HG02852 (cell line): ENCODE measurements around the gene DCTN4.
"Not testable (repeated sequence)": the region's sequence is repeated elsewhere in the genome, so short reads cannot be mapped to it uniquely, and the experiment has no call there.

Source experiments
- ATAC-seq: cut with Tn5 transposase; IDR thresholded peaks from one replicate; pipeline ENCODE4 v1.9.1; 2021; ENCODE audit warnings: mild to moderate bottlenecking, moderate library complexity; ENCODE audit not compliant: unreplicated experiment

Gene DCTN4

DNA sequence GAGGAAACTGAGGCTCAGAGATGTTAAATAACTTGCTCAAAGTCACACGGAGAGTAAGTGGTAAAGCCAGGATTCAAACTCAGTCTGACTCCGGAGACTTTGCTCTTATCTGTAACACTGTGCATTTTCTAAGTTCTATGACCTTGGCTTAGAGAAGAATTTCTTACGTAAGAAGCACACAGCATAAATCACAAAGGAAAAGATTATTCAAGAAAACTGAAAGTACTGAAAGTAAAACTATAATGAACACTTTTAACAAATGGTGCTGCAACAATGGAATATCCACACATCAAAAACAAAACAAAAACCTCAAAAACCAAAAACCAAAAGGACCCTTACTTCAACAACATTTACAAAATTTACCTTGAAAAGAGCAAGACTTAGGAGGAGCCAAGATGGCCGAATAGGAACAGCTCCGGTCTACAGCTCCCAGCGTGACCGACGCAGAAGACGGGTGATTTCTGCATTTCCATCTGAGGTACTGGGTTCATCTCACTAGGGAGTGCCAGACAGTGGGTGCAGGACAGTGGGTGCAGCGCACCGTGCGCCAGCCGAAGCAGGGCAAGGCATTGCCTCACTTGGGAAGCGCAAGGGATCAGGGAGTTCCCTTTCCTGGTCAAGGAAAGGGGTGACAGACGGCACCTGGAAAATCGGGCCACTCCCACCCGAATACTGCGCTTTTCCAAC is 16.2 kb downstream of the DCTN4 start:
- ATAC-seq, result not testable (repeated sequence)

DNA sequence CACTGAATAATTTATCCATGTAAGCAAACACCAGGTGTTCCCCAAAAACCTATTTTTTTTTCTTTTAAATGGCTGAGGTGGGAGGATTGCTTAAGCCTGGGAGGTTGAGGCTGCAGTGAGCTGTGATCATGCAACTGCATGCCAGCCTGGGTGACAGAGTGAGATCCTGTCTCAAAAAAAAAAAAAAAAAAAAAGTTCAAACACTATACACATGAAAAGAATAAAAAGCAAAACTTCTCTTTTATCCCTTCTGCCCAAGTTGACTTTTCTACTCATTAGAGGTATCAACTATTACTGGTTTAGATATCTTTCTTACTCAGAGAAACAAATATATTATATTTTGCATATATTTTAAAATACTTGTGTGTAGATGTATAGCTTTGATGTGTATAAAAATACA is 17.8 kb downstream of the DCTN4 start:
- ATAC-seq, result no peak

DNA sequence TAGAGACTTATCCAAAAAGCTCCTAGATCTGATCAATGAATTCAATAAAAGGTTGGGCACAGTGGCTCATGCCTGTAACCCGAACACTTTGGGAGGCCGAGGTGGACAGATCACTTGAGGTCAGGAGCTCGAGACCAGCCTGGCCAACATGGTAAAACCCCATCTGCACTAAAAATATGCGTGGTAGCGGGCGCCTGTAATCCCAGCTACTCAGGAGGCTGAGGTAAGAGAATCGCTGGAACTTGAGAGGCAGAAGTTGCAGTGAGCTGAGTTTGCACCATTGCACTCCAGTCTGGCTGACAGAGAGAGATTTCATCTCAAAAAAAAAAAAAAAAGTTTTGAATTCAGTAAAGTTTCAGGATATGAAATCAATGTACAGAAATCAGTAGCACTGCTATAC is 20.0 kb downstream of the DCTN4 start:
- ATAC-seq, result no peak

DNA sequence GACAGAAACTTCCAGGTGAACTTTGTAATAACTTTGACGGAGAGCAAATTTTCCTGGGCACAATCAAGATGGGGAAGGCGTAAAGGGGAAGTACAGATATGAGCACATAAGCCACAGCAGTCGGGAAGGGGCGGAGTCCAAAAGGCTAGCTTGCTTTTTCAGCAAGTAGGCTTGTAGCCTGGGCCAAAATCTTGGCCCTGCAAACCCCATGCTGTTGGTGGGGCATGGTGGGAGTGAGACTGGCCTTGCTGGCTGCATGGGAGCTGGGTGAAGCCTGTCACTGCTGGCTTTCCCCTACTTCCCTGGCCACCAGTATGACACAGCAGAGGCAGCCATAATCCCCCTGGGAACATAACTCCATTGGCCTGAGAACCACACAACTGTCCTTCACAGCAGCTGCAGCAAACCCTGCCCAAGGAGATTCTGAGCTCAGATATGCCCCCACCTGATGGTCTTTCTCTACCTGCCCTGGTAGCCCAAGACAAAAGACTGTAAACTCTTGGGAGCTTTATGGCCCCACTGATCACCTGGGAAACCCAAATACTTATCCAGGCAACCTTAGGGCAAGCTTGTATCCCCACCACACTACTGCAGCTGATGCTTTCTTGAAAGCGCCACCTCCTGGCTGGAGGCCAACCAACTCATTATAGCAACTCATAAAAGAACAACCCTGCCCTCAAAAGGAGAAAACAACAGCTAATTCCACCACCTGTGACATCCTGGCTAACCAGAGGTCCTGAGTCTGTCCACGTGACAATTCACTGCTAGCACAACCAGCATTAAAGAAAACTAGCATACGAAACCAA is 24.0 kb downstream of the DCTN4 start:
- ATAC-seq, result peak; percentile 82

DNA sequence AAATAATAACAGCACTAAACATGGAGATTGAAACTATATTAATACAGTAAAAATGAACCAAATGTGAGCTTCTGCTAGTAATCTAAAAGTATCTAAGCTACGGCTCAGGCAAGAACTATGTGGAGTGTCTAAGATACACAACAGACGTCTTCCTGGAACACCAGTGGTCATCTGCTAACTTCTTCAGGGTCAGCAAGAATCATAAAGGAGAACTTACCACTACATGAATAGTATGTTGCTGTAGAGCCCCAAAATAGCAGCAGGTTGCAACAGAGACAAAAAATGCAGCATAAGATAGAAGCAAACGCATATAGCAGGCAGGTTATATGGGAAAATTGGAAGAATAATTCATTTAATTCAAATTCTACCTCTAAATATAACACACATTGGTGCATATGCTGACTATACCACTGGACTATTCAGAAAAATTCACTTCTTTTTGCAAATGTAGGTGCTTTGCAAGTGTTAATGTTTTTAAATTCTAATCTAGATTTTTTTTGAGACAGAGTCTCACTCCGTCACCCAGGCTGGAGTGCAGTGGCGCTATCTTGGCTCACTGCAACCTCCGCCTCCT is 27.1 kb downstream of the DCTN4 start:
- ATAC-seq, result no peak

DNA sequence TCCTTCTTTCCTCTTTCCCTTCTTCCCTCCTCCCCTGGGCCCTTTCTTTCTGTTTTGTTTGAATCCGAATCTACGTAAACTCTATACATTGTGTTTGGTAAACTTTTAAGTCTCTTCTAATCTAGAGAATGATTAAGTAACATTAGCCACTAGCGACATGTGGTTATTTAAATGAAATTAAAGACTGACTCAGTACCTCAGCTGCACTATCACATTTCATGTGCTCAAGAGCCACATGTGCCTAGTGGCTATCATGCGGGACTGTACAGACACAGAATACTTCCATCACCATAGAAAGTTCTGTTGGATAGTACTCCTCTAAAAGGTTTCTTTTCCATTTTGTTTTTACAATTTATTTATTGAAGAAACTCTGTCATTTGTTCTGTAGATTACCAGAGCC is 29.0 kb downstream of the DCTN4 start:
- ATAC-seq, result no peak

DNA sequence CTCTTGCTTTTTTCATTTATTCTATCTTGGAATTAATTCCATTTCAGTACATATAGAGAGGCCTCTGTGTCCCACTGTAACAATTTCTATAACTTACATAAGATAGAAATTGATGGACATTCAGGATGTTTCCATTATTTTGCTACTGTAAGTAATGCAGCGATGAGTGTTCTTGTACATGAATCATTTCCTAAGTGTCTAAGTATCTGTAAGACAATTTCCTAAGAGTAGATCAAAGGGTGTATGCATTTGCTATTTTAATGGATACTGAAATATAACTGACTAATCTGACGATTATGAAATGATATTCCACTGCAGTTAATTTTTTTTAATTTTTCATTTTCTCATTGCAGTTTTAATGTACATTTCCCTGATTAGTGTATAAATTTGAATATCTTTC is 35.0 kb downstream of the DCTN4 start:
- no peak for ATAC-seq

DNA sequence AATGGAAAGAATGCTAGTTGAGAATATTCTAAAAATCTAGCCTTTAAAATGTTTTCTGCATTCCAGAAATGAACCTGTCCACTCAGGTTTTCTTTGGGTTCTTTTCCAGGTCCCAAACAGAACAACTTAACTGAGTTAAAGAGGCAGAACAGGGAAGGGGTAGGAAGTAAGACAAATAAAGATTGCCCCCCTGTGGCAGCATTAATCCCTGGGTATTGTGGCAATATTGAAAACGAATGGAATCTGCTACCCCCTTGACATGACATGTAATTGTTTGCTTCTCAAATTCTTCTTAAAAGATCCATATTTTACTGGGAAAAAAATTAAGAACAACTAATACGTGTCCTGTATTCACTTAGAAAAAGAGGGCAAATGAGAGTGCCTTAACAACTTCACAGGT is 48.7 kb downstream of the DCTN4 start:
- ATAC-seq, result no peak

DNA sequence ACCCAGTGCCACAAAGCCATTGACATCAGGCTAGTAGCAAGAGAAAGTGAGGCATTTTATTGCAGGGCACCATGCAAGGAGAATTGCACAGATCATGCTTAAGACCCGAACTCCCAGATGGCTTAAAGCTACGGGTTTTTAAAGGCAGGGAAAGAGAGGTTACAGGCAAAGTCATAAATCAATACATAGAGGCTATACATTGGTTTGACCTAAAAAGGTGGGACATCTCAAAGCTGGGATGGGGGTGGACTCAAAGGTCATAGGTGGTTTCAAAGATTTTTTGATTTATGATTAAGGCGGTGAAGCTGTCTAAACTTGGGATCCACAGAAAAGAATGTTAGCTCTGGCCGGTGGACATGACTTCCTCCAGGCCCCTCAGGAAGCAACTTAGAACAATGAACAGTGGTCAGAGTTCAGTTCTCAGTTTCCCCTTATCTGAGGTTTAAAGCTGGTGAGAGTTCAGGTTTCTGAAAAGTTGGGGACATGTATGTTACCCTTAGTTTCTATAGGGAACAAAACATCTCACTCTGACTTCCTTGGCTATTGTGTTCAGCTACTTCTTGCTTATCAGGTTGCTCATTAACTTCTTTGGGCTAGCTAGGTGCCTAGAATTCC is 51.9 kb downstream of the DCTN4 start:
- no peak for ATAC-seq

DNA sequence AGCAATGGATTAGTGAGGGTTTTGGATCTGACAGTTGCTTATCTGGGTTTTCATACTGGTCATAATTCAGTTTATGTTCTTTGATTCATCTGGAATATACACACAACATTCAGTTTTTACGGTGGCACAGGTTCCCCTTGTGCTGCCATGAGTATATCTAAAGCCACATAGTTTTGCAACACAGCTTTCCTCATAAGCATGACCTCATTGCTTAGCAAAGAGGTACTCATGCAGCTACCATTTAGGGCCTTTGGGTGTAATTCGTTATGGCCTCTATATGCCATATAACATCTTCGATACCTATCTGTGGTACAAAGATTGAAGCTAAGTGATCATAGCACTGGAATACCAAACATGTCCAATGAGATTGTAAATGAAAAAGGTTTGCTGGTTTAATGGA is 55.1 kb downstream of the DCTN4 start:
- ATAC-seq, result no peak

DNA sequence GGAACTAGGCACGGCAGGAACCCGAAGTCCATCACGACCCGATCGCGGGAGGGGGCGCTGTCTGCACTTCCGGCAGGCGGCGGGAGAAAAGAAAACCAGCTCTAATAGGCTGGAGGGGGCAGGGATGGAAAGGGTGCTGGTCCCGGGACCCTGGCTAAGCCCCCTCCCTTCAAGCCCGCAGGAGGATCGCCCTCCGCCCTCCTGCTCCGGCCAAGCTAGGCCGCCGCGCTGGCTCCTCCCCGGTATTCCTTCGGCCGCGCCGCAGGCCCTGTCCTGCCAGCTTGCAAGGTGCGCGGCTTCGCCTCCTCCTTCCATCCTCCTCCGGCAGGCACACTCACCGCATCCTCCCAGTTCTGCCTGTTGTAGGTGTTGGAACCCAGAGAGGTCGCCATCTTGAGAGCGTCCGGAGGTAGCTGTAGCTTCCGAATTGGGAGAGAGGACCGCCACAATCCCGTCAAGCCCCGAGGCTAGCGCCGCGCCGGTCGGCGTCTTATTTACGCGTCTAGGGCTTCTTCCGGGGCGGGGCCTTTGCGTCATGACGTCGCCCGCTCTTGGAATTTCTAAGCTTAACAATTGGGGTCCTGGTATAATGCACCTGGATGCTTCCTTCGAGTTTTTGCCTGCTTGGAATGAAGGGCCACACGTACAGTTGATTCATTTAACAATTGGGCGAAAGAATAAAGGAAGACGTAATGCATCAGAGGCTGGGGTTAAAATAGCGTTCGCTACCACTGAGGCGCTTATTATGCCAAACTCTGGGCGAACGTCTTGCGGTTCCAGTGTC is 58.0 kb downstream of the DCTN4 start, which contains the start of gene RBM22:
TSS of gene RBM22 (minus strand) at position 469 of the 784 bp plus-strand sequence. CDS start at position 392, 77 bp downstream.
- ATAC-seq, result peak; percentile 95

DNA sequence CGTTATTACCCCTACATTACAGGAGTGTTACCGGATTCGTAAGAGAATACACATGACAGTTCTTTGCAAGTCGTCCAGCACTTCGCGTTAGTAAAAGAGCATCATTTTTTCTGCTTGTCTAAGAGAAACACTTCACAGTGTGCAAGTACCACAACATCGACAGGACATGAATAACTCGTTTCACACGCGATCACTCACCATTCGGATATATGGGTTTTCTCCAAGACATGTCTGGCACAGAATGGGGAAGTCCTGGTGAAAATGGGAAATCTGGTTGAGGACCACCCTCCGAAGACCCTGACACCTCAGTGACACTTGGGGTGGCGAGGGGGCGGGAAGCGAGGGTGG is 58.6 kb downstream of the DCTN4 start:
- no peak for ATAC-seq

DNA sequence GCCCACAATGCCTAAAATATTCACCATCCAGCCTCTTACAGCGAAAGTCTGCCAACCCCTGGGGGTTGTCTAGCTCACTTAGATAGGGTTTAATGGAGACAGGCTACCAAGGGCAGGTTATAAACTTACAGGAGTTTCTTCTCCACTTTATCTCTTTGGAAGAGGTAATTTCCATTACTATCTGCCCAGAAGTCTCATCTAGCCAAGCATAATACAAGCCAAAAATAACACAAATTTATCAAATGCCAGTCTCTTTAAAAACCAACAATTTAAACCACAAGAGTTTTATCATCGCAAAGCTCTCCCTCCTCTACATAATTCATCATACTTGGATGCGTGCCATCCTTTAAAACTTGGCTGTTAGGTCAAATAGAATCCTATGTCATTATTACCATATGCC is 64.2 kb downstream of the DCTN4 start:
- ATAC-seq, result no peak

DNA sequence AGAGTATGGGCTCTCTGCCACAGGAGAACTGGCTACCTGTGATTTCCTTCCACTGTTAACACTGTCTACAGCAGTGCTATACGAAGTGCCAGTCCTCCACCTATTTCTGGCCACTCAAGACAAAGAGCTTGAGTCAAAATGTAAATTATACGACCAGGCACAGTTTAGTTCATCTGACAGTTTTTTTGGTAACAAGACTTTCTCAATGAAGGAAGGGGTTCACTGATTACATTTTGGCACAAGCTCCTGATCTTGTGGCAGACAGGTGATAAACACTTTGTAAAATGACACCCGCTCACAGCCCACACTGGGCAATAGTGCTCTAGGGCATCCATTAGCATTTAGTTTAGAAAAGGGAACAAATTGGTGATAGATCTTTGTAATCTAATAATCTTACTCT is 66.5 kb downstream of the DCTN4 start:
- no peak for ATAC-seq

DNA sequence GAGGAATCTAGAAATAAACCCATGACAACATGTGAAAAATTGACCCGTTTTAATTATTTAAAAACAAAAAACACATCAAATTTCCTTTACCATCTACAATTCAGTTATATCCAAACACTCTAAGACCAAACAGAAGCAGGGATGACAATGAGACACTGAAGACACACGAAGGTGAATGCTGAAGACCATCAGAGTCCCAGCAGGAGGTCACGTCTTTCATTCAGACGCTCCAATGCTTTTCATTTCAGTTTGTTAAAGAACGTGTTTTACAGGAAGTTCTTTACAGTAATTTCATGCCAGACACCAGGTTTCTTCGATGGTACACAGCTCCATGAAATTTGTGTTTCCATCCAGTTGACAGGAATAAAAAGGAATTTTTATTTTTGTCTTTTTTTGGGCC is 68.1 kb downstream of the DCTN4 start:
- ATAC-seq, result no peak

DNA sequence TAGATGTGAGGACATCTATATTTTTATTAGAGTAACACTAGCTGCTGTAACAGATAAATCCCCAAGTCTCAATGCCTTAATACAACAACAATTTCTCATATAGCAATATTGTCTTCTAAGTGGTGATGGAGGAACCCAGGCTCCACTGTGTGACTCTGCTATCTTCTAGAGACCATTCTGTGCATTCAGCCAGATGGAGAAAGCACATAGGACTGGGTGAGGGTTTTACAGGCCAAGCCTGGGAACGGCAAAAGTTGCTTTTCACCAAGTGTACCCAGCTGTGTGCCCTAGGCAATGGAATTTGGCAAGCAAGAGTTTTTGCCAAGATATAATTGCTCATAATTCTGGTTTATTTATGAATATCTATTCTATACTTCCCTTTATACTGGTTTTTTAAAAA is 69.7 kb downstream of the DCTN4 start:
- ATAC-seq, result no peak

DNA sequence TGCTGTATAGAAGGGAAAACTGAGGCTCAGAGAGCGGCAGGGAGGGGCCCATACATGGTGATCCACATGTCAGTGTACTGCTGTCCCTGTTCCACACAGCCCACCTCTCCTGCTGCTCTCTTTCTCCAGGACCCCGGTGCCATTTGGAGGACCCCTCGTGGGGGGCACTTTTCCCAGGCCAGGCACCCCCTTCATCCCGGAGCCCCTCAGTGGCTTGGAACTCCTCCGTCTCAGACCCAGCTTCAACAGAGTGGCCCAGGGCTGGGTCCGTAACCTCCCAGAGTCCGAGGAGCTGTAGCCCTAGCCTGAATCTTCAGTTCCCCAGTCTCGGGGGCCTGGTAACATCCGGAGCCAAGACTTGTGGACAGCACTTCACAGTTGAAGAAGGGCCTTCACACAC is 82.2 kb downstream of the DCTN4 start:
- ATAC-seq, result no peak

DNA sequence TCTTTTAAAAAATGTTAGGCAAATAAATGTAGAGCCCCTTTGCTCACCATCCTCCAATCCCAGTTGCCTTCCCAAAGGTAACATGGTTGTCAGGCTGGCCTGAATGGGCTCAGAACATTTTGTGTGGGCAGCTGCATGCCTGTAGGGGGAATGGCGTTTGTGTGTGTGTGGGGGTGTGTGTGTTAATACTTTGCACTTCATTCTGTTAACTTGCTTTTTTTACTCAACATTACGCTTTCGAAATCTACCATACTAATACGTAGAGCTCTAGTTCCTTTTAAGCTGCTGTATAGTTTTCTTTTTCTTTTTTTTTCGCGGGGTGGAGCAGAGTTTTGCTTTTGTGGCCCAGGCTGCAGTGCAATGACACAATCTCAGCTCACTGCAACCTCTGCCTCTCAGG is 83.7 kb downstream of the DCTN4 start:
- no peak for ATAC-seq

DNA sequence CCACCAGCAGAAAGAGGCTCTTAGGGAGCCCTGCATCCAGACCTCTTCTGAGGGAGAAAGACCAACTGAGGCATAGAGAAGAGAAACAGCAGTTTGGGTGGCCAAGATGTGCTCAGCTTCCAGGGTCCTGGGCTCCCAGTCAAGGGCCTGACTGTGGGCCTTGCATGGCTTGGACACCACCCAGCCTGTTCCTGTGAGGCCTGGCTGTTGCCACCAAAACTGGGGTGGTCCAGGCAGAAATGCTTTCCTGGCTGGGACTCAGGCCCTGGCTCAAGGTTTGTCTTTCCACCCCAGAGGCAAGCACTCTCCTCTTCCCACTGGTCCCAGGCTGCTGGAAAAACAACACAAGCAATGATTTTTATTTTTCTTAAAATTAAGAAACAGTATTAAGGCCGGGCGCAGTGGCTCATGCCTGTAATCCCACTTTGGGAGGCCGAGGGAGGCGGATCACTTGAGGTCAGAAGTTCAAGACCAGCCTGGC is 84.4 kb downstream of the DCTN4 start:
- no peak for ATAC-seq

DNA sequence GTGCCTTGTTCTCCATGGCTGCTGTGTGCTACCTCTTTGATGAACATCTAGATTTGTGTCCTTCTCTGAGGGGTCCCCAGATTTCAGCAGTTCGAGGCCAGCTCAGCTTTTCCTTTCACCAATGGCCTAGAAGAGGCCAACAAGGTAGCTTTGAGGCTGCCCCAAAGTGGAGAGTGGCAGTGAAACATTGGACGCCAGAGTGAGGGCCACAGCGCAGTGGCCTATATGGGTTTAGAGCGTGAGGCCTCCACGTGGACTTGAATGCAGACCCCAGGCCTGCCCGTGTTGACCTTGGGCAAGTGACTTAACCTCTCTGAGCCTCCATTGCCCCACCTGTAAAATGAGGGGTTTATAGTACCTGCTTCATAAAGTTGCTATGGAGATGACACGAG is 85.9 kb downstream of the DCTN4 start:
- no peak for ATAC-seq
